HEK293 (cell line): ENCODE measurements around the gene CYP1A1.

Experiments
- CTCF ChIA-PET: fragments of 350-600 bp; formaldehyde crosslinking; extraction: SDS; loops from one replicate; lab custom pipeline; 2021; ENCODE audit warnings: antibody characterized with exemption; lab: Yijun Ruan, JAX
- POLR2A ChIA-PET: fragments of 300-600 bp; formaldehyde crosslinking; extraction: SDS; loops from one replicate; lab custom pipeline; 2020; ENCODE audit warnings: antibody characterized with exemption, inconsistent platforms; lab: Yijun Ruan, JAX
- H3K27ac ChIP-seq: fragments of 200-500 bp; sonication (Bioruptor generic); 2 replicates; pipeline ENCODE4 v1.5.1; 2014; ENCODE audit warnings: low read depth, low read length, control low read depth, inconsistent platforms; ENCODE audit errors: extremely low read depth
- H3K36me3 ChIP-seq, 2 experiments: fragments of 200-500 bp in 1 of 2; sonication (Bioruptor generic) in 1 of 2; 1 replicate in 1 of 2; 2 replicates in 1 of 2; pipeline ENCODE4 v1.5.1; 2014 to 2017; ENCODE audit warnings: inconsistent platforms in 2 of 2, low read length in 2 of 2; ENCODE audit not compliant: control insufficient read depth in 2 of 2, insufficient read depth in 1 of 2
- H3K4me1 ChIP-seq: fragments of 200-500 bp; sonication (Bioruptor generic); 2 replicates; pipeline ENCODE4 v1.5.1; 2014; ENCODE audit warnings: mild to moderate bottlenecking, low read length, inconsistent platforms; ENCODE audit not compliant: control insufficient read depth, insufficient read depth
- H3K4me3 ChIP-seq: 2 replicates; pipeline ENCODE4 v1.5.1; 2011; ENCODE audit warnings: low read depth, mild to moderate bottlenecking, control low read depth, low read length, moderate library complexity
- H3K9me3 ChIP-seq: fragments of 200-500 bp; sonication (Bioruptor generic); 2 replicates; pipeline ENCODE4 v1.5.1; 2014; ENCODE audit warnings: low read depth, low read length, inconsistent platforms; ENCODE audit not compliant: control insufficient read depth, insufficient read depth
- HIC1 ChIP-seq: fragments of 450-650 bp; formaldehyde crosslinking; IDR thresholded peaks from 2 replicates; pipeline ENCODE4 v1.5.1; 2016; ENCODE audit warnings: missing biosample characterization, missing genetic modification characterization
- HOXC10 ChIP-seq: sonication (generic); formaldehyde crosslinking; IDR thresholded peaks from 2 replicates; pipeline ENCODE4 v1.8.1; 2023; ENCODE audit warnings: mild to moderate bottlenecking, missing genetic modification reagents
- ZNF121 ChIP-seq: fragments of 450-650 bp; formaldehyde crosslinking; IDR thresholded peaks from 2 replicates; pipeline ENCODE4 v1.5.1; 2016; ENCODE audit warnings: missing biosample characterization, missing genetic modification characterization
- ZNF138 ChIP-seq: fragments of 450-650 bp; formaldehyde crosslinking; IDR thresholded peaks from 2 replicates; pipeline ENCODE4 v1.5.1; 2016; ENCODE audit warnings: missing biosample characterization, missing genetic modification characterization, borderline replicate concordance
- ZNF302 ChIP-seq: fragments of 450-650 bp; formaldehyde crosslinking; IDR thresholded peaks from 2 replicates; pipeline ENCODE4 v1.5.1; 2016; ENCODE audit warnings: missing biosample characterization, missing genetic modification characterization, low read depth
- ZNF423 ChIP-seq: fragments of 450-650 bp; formaldehyde crosslinking; IDR thresholded peaks from 2 replicates; pipeline ENCODE4 v1.5.1; 2016; ENCODE audit warnings: missing biosample characterization, missing genetic modification characterization
- ZNF449 ChIP-seq: fragments of 450-650 bp; formaldehyde crosslinking; IDR thresholded peaks from 2 replicates; pipeline ENCODE4 v1.5.1; 2017; ENCODE audit warnings: missing biosample characterization, mild to moderate bottlenecking, missing genetic modification characterization, moderate library complexity
- ZNF510 ChIP-seq: fragments of 450-650 bp; formaldehyde crosslinking; IDR thresholded peaks from 2 replicates; pipeline ENCODE4 v1.5.1; 2018; ENCODE audit warnings: mild to moderate bottlenecking, missing genetic modification characterization, missing biosample characterization; ENCODE audit not compliant: insufficient replicate concordance
- ZNF544 ChIP-seq: fragments of 450-650 bp; formaldehyde crosslinking; IDR thresholded peaks from 2 replicates; pipeline ENCODE4 v1.5.0; 2017; ENCODE audit warnings: missing biosample characterization, missing genetic modification characterization
- ZNF549 ChIP-seq: fragments of 450-650 bp; IDR thresholded peaks from 2 replicates; pipeline ENCODE4 v1.5.1; 2018; ENCODE audit warnings: missing biosample characterization, missing genetic modification characterization, mild to moderate bottlenecking, inconsistent platforms, moderate library complexity
- ZNF600 ChIP-seq: fragments of 450-650 bp; formaldehyde crosslinking; IDR thresholded peaks from 2 replicates; pipeline ENCODE4 v1.5.1; 2016; ENCODE audit warnings: missing biosample characterization, missing genetic modification characterization
- ZNF658 ChIP-seq: fragments of 450-650 bp; formaldehyde crosslinking; IDR thresholded peaks from 2 replicates; pipeline ENCODE4; 2016; ENCODE audit warnings: missing biosample characterization, missing genetic modification characterization
- TF ChIP-seq, protein P1 (sequence below): fragments of 450-650 bp; formaldehyde crosslinking; IDR thresholded peaks from 2 replicates; pipeline ENCODE4 v1.5.1; 2016; ENCODE audit warnings: missing biosample characterization, missing genetic modification characterization, borderline replicate concordance
- TF ChIP-seq, protein P2 (sequence below): IDR thresholded peaks from 2 replicates; pipeline ENCODE4 v1.6.1; 2011; ENCODE audit warnings: mild to moderate bottlenecking, low read depth, low read length, borderline replicate concordance

The CYP1A1 gene

GRCh38 chr15:74712311-74712710 is 13.0 kb downstream of the CYP1A1 start:
- H3K4me3 ChIP-seq, result no peak overlapping the region
- TF ChIP-seq ZNF549, result no peak
- H3K9me3 ChIP-seq, result no peaks in the 10 kb centered on the region
- H3K36me3 ChIP-seq, result no peaks in the 10 kb centered on the region
- CTCF ChIA-PET, result interaction anchor here (0.6 kb wide), 1 partner anchor 10 kb away, joined by 3 read pairs; no protein-coding TSS in a partner anchor
- POLR2A ChIA-PET, result no interaction called here
- no peak overlapping the region for H3K27ac ChIP-seq
- no peaks in the 10 kb centered on the region for H3K4me1 ChIP-seq

DNA sequence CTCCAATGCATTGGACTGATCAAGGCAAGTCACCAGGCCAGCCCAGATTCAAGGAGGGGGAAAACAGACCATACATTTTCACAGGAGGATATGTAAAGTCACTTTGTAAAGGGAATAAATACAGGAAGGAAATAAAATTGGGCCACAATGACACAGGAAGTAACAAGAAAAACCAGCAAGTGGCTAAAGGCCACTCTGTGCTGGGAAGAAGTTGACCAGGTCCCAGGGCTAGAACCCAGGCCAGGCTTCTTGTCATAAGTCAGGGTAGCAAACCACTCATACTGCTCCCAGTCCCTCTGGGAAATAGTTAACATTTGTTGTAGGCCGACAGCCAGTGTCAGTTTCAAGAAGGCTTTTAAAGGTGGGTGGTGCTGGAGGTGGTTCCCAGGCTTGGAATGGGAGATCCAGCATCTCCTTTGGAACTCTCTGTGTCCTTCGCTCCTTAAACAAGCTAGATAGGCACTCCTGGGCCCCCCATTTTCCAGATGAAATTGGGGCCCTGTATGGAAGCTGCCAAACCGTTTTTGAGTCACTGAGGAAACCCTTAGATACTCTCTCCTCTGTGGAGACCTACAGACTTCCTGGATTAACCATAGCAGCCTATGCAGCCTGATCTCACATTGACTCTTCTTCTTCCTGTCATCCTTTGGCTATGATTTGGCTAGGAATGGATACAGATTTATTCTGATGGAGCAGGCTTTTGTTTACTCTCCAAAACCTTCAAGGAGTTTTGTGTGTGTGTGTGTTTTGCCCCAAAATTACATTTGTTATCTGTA is 14.8 kb downstream of the CYP1A1 start:
- Histone ChIP-seq H3K4me3 (no peak overlapping the region), H3K36me3 (no peaks in the 10 kb centered on the region), H3K27ac (no peak overlapping the region), H3K4me1 (no peaks in the 10 kb centered on the region), H3K9me3 (no peaks in the 10 kb centered on the region)
- ChIA-PET POLR2A (no interaction called here), CTCF (interaction anchor here (0.6 kb wide), 1 partner anchor 21 kb away, joined by 3 read pairs; no protein-coding TSS in a partner anchor)
- TF ChIP-seq ZNF600 (no peak), ZNF302 (tag by site-specific recombination) (no peak), ZNF138 (tag by site-specific recombination) (no peak)

DNA sequence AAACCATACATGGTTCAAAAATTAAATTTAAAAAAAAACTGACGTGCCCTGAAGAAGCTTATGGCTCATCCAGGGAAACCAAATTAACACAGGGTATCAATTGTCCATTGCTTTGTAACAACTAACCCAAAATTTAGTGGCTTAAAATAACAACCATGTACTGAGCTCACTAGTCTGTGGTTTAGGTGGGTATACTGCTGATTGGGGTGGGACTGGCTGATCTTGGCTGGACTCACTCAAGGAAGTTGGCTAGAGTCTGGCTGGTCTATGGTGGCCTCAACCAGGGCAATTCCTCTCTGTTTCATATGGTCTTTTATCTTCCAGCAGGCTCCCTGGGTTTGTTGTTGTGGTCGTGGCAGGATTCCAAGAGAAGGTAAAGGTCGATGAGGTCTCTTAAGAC is 15.4 kb downstream of the CYP1A1 start:
- CTCF ChIA-PET, result interaction anchor here (0.6 to 0.7 kb wide), 4 partner anchors 20 to 812 kb away, joined by 3 to 4 read pairs (median 4); no protein-coding TSS in a partner anchor

DNA sequence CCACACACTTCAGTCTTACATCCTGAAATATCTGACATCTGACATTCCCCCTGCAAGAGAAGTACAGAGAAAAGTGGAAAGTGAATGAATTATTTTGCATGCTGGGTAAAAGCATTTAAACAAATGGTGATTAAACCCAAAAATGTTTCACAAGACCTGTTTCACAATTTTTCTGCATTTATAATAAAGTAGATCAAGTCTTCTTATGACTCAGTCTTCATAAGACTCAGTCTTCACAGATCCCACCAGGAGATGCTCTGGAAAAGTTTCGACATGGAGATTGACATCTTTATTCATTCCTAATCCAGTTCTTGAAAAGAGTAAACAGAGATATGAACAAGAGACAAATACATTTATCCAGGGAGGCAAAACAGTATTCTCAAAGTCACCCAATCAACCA is 16.3 kb downstream of the CYP1A1 start:
- no peaks in the 10 kb centered on the region for H3K9me3 ChIP-seq
- ChIA-PET POLR2A (no interaction called here), CTCF (interaction anchor here (0.6 kb wide), 1 partner anchor 41 kb away, joined by 3 read pairs; no protein-coding TSS in a partner anchor)
- no peak overlapping the region for H3K4me3 ChIP-seq
- no peaks in the 10 kb centered on the region for H3K36me3 ChIP-seq
- TF ChIP-seq ZNF658 (tag by site-specific recombination), result no peak
- no peak for TF ChIP-seq ZNF423 (tag by site-specific recombination)
- no peak for TF ChIP-seq ZNF544
- no peak for TF ChIP-seq ZNF449 (tag by site-specific recombination)
- TF ChIP-seq, protein P1, sequence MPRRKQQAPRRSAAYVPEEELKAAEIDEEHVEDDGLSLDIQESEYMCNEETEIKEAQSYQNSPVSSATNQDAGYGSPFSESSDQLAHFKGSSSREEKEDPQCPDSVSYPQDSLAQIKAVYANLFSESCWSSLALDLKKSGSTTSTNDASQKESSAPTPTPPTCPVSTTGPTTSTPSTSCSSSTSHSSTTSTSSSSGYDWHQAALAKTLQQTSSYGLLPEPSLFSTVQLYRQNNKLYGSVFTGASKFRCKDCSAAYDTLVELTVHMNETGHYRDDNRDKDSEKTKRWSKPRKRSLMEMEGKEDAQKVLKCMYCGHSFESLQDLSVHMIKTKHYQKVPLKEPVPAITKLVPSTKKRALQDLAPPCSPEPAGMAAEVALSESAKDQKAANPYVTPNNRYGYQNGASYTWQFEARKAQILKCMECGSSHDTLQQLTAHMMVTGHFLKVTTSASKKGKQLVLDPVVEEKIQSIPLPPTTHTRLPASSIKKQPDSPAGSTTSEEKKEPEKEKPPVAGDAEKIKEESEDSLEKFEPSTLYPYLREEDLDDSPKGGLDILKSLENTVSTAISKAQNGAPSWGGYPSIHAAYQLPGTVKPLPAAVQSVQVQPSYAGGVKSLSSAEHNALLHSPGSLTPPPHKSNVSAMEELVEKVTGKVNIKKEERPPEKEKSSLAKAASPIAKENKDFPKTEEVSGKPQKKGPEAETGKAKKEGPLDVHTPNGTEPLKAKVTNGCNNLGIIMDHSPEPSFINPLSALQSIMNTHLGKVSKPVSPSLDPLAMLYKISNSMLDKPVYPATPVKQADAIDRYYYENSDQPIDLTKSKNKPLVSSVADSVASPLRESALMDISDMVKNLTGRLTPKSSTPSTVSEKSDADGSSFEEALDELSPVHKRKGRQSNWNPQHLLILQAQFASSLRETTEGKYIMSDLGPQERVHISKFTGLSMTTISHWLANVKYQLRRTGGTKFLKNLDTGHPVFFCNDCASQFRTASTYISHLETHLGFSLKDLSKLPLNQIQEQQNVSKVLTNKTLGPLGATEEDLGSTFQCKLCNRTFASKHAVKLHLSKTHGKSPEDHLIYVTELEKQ (tag by site-specific recombination), result no peak
- TF ChIP-seq ZNF302 (tag by site-specific recombination), result no peak
- no peaks in the 10 kb centered on the region for H3K4me1 ChIP-seq
- H3K27ac ChIP-seq, result no peak overlapping the region

More for the DNA sequence above, 15.4 kb downstream of the CYP1A1 start:
- no peaks in the 10 kb centered on the region for H3K9me3 ChIP-seq
- H3K4me3 ChIP-seq, result no peak overlapping the region
- TF ChIP-seq HIC1 (tag by site-specific recombination), result no peak
- TF ChIP-seq ZNF510 (tag by site-specific recombination), result no peak
- no peak for TF ChIP-seq HOXC10 (CRISPR knock-in tag)
- no peak for TF ChIP-seq ZNF121
- TF ChIP-seq, protein P2, sequence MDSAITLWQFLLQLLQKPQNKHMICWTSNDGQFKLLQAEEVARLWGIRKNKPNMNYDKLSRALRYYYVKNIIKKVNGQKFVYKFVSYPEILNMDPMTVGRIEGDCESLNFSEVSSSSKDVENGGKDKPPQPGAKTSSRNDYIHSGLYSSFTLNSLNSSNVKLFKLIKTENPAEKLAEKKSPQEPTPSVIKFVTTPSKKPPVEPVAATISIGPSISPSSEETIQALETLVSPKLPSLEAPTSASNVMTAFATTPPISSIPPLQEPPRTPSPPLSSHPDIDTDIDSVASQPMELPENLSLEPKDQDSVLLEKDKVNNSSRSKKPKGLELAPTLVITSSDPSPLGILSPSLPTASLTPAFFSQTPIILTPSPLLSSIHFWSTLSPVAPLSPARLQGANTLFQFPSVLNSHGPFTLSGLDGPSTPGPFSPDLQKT, result no peak
- no peaks in the 10 kb centered on the region for H3K4me1 ChIP-seq
- POLR2A ChIA-PET, result no interaction called here
- H3K36me3 ChIP-seq, result no peaks in the 10 kb centered on the region
- H3K27ac ChIP-seq, result no peak overlapping the region
